ENCODE results near the gene CEP192. TPM values are rescaled to one million over a fixed set of nuclear protein-coding genes. Genes with fewer than 3 reads are reported as not detected.

Gene CEP192
- total and polyA plus RNA-seq, 2 of the 13 experiments (the other 11 are each of a cell fraction or from before 2014, with no cell fraction given) = 15.3 to 24.7 TPM

- FAIRE-seq (no peak), ATAC-seq (no peak), DNase-seq (ENCODE audit: low spot score) (no peak)
- H3K36me3 ChIP-seq (replicated peaks in 1 of 2; ENCODE audit: control insufficient read depth in 1 of 2, insufficient read depth in 2 of 2, low read length in 2 of 2) = peaks cover 10 to 55% of the 10 kb centered on the region in 2 experiments
- no peak overlapping the region for H3K9ac ChIP-seq (ENCODE audit: insufficient read depth, low read depth, low read length)
- intact Hi-C loops (cut with micrococcal nuclease; ENCODE audit: unreplicated experiment) (no loop called here), in situ Hi-C loops (cut with HindIII; ENCODE audit: extremely low pct_ligation_motif_present, low pct_unique_long_range_greater_than_20kb) (loop anchor here (25.0 kb wide), 1 partner anchor 619 kb away; no protein-coding TSS in a partner anchor)
- 99% methylated on average over 2 of the region's 2 CpGs for WGBS (ENCODE audit: low lambda C conversion rate)
- H3K27me3 ChIP-seq (ENCODE audit: control insufficient read depth in 1 of 2, insufficient read depth in 2 of 2, low read length in 2 of 2) = no peaks in the 10 kb centered on the region
- no peak overlapping the region for H3K4me2 ChIP-seq (ENCODE audit: low read depth, low read length)
- ChIA-PET POLR2A (no interaction called here), CTCF (ENCODE audit: low intra/inter-chr PET ratio, low total read pairs) (no interaction called here)
- TF ChIP-seq EZH2 (conservative IDR thresholded peaks at IDR 0.05; ENCODE audit: low read depth, low read length) = no peak
- TF ChIP-seq HOXA9 (CRISPR knock-in tag; IDR thresholded peaks at IDR 0.05; ENCODE audit: borderline replicate concordance) = no peak
- TF ChIP-seq ZNF460 (CRISPR knock-in tag; IDR thresholded peaks at IDR 0.05; ENCODE audit: borderline replicate concordance) = no peak
- no peak for TF ChIP-seq SP4 (CRISPR knock-in tag; IDR thresholded peaks at IDR 0.05)
- no peak for TF ChIP-seq GATAD2A (CRISPR knock-in tag; IDR thresholded peaks at IDR 0.05)
- TF ChIP-seq BCL3 (CRISPR knock-in tag; IDR thresholded peaks at IDR 0.05) = no peak
- no peak for TF ChIP-seq ETV6 (CRISPR knock-in tag; conservative IDR thresholded peaks at IDR 0.05)
- TF ChIP-seq THYN1 (CRISPR knock-in tag; IDR thresholded peaks at IDR 0.05; ENCODE audit: borderline replicate concordance, low read depth) = no peak
- no peak for TF ChIP-seq USF2 (IDR thresholded peaks at IDR 0.05; ENCODE audit: low read depth, low read length)
- TF ChIP-seq USF2 (CRISPR knock-in tag; IDR thresholded peaks at IDR 0.05; ENCODE audit: borderline replicate concordance) = no peak
- no peak for TF ChIP-seq RFXANK (CRISPR knock-in tag; IDR thresholded peaks at IDR 0.05)
- no peak for TF ChIP-seq PAWR (CRISPR knock-in tag; IDR thresholded peaks at IDR 0.05; ENCODE audit: borderline replicate concordance)
- no peak for TF ChIP-seq ZNF660 (CRISPR knock-in tag; IDR thresholded peaks at IDR 0.05; ENCODE audit: borderline replicate concordance, low read depth)
- no peak for TF ChIP-seq ZNF24 (IDR thresholded peaks at IDR 0.05)
- TF ChIP-seq ZEB1 (IDR thresholded peaks at IDR 0.05; ENCODE audit: insufficient replicate concordance, low read depth) = no peak
- TF ChIP-seq NPAS2 (CRISPR knock-in tag; IDR thresholded peaks at IDR 0.05; ENCODE audit: borderline replicate concordance) = no peak
- no peak for TF ChIP-seq PHF21A (CRISPR knock-in tag; IDR thresholded peaks at IDR 0.05)
- TF ChIP-seq PBX3 (CRISPR knock-in tag; IDR thresholded peaks at IDR 0.05; ENCODE audit: borderline replicate concordance) = no peak
- no peak for TF ChIP-seq CREB1 (IDR thresholded peaks at IDR 0.05)
- no peak for TF ChIP-seq CREB1 (CRISPR knock-in tag; IDR thresholded peaks at IDR 0.05)
- no peaks in the 10 kb centered on the region; the same call in 1 of the 2 replicates for H3K4me1 ChIP-seq (ENCODE audit: insufficient read depth, low read length)
- H4K20me1 ChIP-seq (ENCODE audit: insufficient read depth, low read length) = no peaks in the 10 kb centered on the region
- no peaks in the 10 kb centered on the region for H3K9me3 ChIP-seq (ENCODE audit: low read length)
- no peak overlapping the region for H2AFZ ChIP-seq (ENCODE audit: low read length)
- H3K27ac ChIP-seq (ENCODE audit: extremely low read length, insufficient read depth, low read length) = no peak overlapping the region
- H3K79me2 ChIP-seq (ENCODE audit: insufficient read depth, low read length) = no peaks in the 10 kb centered on the region
- no TSS peak for BruUV-seq (replicated peaks)
- no peak overlapping the region for H3K4me3 ChIP-seq (replicated peaks in 1 of 3; ENCODE audit: insufficient read depth in 1 of 3, low read depth in 2 of 3, low read length in 3 of 3)
Observed at GRCh38 chr18:13018374-13018773, 27.2 kb downstream of the CEP192 start.

Measured in HepG2 (cell line).